Osteocyte (in vitro differentiated cells): Measurements from ENCODE around the gene TMEM120B. TPM values are rescaled to one million over a fixed set of nuclear protein-coding genes. Genes with fewer than 3 reads are reported as not detected.
"Not testable (repeated sequence)": the region's sequence is repeated elsewhere in the genome, so short reads cannot be mapped to it uniquely, and the experiment has no call there.

ENCODE experiments used
- DNase-seq: peaks from one replicate; pipeline ENCODE4 v3.0.0; 2021; ENCODE audit warnings: mixed read lengths; ENCODE audit not compliant: unreplicated experiment; ENCODE audit errors: extremely low spot score
- H3K27ac Mint-ChIP-seq: one replicate; pipeline ENCODE4 v1.8.0; 2021; ENCODE audit warnings: mild to moderate bottlenecking, mixed read lengths; ENCODE audit not compliant: unreplicated experiment
- H3K27me3 Mint-ChIP-seq: one replicate; pipeline ENCODE4 v1.8.0; 2021; ENCODE audit warnings: mixed read lengths; ENCODE audit not compliant: unreplicated experiment
- H3K36me3 Mint-ChIP-seq: one replicate; pipeline ENCODE4 v1.8.0; 2021; ENCODE audit warnings: mixed read lengths; ENCODE audit not compliant: unreplicated experiment
- H3K4me1 Mint-ChIP-seq: one replicate; pipeline ENCODE4 v1.8.0; 2021; ENCODE audit warnings: mixed read lengths; ENCODE audit not compliant: unreplicated experiment
- H3K4me3 Mint-ChIP-seq: one replicate; pipeline ENCODE4 v1.8.0; 2021; ENCODE audit warnings: mild to moderate bottlenecking, moderate library complexity, mixed read lengths; ENCODE audit not compliant: unreplicated experiment
- H3K9me3 Mint-ChIP-seq: one replicate; pipeline ENCODE4 v1.8.0; 2021; ENCODE audit warnings: mixed read lengths; ENCODE audit not compliant: unreplicated experiment
- total RNA-seq: library from RNA; stranded (reverse); gene quantifications from 2 replicates; pipeline ENCODE4 v1.2.1, GENCODE V29; 2021
- TF ChIP-seq, protein P1 (sequence below): fragments of 200-600 bp; sonication (generic); IDR thresholded peaks from 2 replicates; pipeline ENCODE4 v1.5.0; 2021; ENCODE audit warnings: antibody characterized with exemption, mild to moderate bottlenecking, moderate library complexity

Gene TMEM120B
- total RNA-seq, 1 donor from 2014 or later: 13.2 TPM

- H3K36me3 Mint-ChIP-seq: no peaks in the 10 kb centered on the region
- no peak overlapping the region for H3K4me3 Mint-ChIP-seq
- no peak overlapping the region for H3K27ac Mint-ChIP-seq
- TF ChIP-seq, protein P1, sequence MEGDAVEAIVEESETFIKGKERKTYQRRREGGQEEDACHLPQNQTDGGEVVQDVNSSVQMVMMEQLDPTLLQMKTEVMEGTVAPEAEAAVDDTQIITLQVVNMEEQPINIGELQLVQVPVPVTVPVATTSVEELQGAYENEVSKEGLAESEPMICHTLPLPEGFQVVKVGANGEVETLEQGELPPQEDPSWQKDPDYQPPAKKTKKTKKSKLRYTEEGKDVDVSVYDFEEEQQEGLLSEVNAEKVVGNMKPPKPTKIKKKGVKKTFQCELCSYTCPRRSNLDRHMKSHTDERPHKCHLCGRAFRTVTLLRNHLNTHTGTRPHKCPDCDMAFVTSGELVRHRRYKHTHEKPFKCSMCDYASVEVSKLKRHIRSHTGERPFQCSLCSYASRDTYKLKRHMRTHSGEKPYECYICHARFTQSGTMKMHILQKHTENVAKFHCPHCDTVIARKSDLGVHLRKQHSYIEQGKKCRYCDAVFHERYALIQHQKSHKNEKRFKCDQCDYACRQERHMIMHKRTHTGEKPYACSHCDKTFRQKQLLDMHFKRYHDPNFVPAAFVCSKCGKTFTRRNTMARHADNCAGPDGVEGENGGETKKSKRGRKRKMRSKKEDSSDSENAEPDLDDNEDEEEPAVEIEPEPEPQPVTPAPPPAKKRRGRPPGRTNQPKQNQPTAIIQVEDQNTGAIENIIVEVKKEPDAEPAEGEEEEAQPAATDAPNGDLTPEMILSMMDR: no peak
- no peaks in the 10 kb centered on the region for H3K9me3 Mint-ChIP-seq
- no peaks in the 10 kb centered on the region for H3K4me1 Mint-ChIP-seq
- no peak for DNase-seq
- peaks cover 22% of the 10 kb centered on the region for H3K27me3 Mint-ChIP-seq
These were observed 10.8 kb upstream of the TMEM120B start for GRCh38 chr12:121701667-121702277.

DNA sequence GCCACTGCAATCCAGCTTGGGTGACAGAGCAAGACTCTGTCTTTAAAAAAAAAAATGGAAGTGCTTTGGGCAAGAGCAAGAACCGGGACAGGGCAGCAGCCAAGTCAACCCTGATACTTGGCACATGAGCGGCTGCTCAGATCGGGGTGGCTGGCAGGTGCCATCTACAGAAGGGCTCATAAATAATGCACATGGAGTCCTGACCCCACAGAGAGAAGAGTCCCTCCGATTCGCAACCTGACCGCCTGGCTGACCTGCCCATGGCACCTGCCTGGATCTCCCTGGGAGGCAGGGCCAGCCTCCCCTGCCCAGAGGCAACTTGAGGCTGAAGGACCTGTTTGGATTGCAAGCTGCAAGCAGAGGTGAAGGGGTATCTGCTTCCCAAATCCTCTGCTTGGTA, 9.6 kb upstream of the TMEM120B start:
- no peak overlapping the region for H3K4me3 Mint-ChIP-seq
- H3K27me3 Mint-ChIP-seq: peaks cover 22% of the 10 kb centered on the region
- H3K27ac Mint-ChIP-seq: no peak overlapping the region
- no peaks in the 10 kb centered on the region for H3K9me3 Mint-ChIP-seq
- no peak for DNase-seq
- TF ChIP-seq, protein P1: no peak
- no peaks in the 10 kb centered on the region for H3K4me1 Mint-ChIP-seq
- no peaks in the 10 kb centered on the region for H3K36me3 Mint-ChIP-seq

GRCh38 chr12:121705514-121705913, 7.0 kb upstream of the TMEM120B start:
- no peak for DNase-seq
- H3K36me3 Mint-ChIP-seq: no peaks in the 10 kb centered on the region
- H3K4me1 Mint-ChIP-seq: no peaks in the 10 kb centered on the region
- no peak overlapping the region for H3K27ac Mint-ChIP-seq
- H3K27me3 Mint-ChIP-seq: peaks cover 22% of the 10 kb centered on the region
- H3K9me3 Mint-ChIP-seq: no peaks in the 10 kb centered on the region
- no peak overlapping the region for H3K4me3 Mint-ChIP-seq
- TF ChIP-seq, protein P1: no peak

GRCh38 chr12:121708313-121709063, 4.1 kb upstream of the TMEM120B start:
- no peak for DNase-seq
- TF ChIP-seq, protein P1: no peak
- H3K27me3 Mint-ChIP-seq: peaks cover 14% of the 10 kb centered on the region
- H3K4me1 Mint-ChIP-seq: peaks cover 10% of the 10 kb centered on the region
- no peak overlapping the region for H3K27ac Mint-ChIP-seq
- H3K36me3 Mint-ChIP-seq: no peaks in the 10 kb centered on the region
- H3K4me3 Mint-ChIP-seq: no peak overlapping the region
- H3K9me3 Mint-ChIP-seq: no peaks in the 10 kb centered on the region

- peaks cover 14% of the 10 kb centered on the region for H3K27me3 Mint-ChIP-seq
- not testable (repeated sequence) for DNase-seq, H3K36me3 Mint-ChIP-seq, H3K4me3 Mint-ChIP-seq, H3K9me3 Mint-ChIP-seq, H3K27ac Mint-ChIP-seq
- H3K4me1 Mint-ChIP-seq: peaks cover 16% of the 10 kb centered on the region
These were observed 3.5 kb upstream of the TMEM120B start for GRCh38 chr12:121709064-121709424.
